HG02588 (cell line): ENCODE data around the gene SH3BP5.

ENCODE experiments used
- ATAC-seq: cut with Tn5 transposase; IDR thresholded peaks from one replicate; pipeline ENCODE4 v1.9.1; 2021; ENCODE audit warnings: mild to moderate bottlenecking, moderate library complexity; ENCODE audit not compliant: unreplicated experiment

SH3BP5 gene

DNA sequence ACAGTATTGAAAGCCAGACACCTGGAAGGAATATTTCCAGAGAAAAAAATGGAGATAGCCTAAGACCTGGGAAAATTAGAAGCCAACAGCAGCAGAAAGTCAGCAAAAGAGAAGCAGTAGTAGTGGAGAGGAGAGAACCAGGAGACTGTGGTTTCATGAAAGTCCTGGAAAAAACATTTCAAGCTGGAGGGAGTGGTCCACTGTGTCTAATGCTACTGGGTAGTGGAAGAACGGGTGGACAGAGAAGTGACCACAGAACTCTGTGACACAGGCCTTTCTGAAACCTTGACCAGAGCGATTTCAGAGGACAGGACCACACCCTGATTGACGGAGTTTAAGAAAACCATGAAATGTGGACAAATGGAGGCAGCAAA, 15.3 kb upstream of the SH3BP5 start:
- ATAC-seq = no peak

DNA sequence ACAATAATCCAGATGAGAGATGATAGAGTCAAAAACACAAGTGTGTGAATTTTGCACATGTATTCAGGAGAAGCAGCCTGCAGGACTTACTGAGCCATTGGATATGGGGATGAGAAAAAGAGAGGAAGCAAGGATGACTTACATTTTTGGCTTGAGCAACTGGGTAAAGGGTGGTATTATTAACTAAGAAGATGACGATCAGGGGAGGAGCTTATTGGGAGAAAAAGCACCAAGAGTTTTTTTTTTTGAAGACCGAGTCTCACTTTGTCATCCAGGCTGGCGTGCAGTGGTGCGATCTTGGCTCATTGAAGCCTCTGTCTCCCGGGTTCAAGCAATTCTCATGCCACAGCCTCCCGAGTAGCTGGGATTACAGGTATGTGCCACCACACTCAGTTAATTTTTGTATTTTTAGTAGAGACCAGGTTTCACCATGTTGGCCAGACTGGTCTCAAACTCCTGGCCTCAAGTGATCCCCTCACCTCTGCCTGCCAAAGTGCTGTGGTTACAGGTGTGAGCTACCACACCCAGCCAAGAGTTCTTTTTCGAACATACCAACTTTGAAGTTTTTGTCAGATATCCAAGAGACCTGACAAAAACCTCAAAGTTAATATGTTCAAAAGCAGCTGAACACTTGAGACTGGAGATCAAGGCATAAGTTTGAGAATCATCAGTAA, 14.8 kb upstream of the SH3BP5 start:
- no peak for ATAC-seq

DNA sequence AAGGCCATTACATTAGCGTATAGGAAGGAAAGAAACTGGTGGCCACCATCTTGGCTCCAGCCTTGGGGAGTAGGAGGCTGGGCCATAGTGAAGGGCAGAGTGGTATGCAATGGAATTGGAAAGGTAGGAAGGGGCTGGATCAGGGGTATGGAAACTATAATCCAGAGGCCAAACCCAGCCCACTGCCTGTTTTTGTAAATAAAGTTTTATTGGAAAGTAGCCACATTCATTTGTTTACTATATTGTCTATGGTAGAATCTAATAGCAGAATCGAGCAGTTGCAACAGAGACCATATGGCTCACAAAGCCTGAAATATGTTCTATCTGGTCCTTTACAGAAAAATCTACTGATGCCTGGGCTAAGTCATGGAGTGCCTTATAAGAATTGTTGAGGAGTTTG, 14.1 kb upstream of the SH3BP5 start:
- no peak for ATAC-seq

GRCh38 chr3:15345608-15346137, 13.3 kb upstream of the SH3BP5 start:
- ATAC-seq = peak; percentile 88

- peak; percentile 25 for ATAC-seq
These were observed 12.8 kb upstream of the SH3BP5 start for GRCh38 chr3:15345066-15345607.

GRCh38 chr3:15342945-15343344, 10.6 kb upstream of the SH3BP5 start:
- no peak for ATAC-seq

DNA sequence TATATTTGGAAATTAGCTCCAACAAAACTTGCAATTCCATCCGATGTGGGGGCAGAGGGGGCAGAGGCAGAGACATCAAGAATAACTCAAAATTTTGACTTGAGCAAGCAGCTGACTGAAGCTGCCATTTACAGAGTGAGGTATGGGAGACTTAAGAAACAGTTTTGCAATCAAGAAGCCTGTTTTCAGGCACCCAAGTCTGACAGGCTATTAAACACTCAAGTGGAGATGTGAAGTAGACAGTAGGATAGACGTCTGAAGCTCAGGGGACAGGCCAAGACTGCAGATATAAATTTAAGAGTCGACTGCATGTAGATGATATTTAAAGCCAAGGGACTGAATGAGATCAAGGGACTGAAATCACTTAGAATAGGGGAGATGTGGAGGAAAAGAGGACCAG, 9.9 kb upstream of the SH3BP5 start:
- no peak for ATAC-seq

DNA sequence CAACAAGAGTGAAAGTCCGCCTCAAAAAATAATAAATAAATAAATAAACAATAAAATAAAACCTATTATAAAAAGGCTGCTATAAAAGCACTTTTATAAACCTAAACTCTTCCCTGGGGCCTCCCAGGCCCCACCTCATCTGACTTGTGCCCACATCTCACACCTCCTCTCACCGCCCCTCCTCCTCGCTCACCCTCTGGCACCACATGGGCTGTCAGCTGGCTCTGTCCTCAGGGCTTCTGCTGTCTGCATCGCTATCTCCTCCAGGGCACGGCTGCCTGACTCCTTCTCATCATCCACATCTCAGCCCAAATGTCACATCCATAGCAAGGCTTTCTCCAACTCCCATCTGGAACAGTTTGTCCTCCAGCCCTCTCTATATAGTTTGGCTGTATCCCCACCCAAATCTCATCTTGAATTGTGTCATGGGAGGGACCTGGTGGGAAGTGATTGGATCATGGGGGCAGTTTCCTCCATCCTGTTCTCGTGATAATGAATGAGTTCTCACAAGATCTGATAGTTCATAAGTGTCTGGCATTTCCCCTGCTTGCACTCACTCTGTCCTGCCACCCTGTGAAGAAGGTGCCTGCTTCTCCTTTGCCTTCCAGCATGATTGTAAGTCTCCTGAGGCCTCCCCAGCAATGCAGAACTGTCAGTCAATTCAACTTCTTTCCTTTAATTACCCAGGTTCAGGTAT, 8.8 kb upstream of the SH3BP5 start:
- no peak for ATAC-seq

GRCh38 chr3:15339786-15340215, 7.4 kb upstream of the SH3BP5 start:
- ATAC-seq = no peak

DNA sequence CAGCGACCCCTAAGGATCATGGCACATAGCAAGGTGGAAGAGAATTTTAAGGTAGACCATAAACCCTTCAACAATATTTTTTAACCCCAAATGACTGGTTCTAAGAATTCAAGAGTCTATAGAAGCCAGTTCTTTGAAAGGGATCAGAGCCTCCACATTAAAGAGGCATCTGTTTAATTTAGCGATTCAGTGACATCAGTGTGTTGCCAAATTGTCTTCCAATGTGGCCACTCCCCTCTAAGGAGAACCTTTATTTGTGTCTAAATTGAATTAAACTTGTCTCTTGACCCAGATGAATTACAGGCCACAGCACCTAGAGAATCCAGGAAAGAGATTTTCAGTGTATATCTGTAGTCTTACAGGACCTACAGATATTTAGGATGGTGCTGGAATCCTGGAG, 6.6 kb upstream of the SH3BP5 start:
- no peak for ATAC-seq

- ATAC-seq = no peak
These were observed 5.6 kb upstream of the SH3BP5 start for GRCh38 chr3:15337963-15338362.

DNA sequence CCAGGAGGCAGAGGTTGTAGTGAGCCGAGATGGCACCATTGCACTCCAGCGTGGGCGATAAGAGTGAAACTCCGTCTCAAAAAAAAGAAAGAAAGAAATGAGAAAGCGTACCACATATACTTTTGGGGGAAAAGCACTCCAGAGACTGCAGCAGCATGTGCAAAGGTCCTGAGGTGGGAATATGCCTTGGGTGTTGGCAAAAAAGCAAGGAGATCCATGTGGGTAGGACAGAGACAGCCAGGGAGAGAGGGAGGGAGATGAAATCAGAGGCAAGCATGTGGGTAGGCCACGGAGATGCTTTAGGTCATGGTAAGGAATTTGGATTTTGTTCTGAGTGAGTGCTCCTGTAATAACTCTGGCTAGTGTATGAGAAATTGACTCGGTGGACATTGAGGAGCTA, 3.7 kb upstream of the SH3BP5 start:
- no peak for ATAC-seq

DNA sequence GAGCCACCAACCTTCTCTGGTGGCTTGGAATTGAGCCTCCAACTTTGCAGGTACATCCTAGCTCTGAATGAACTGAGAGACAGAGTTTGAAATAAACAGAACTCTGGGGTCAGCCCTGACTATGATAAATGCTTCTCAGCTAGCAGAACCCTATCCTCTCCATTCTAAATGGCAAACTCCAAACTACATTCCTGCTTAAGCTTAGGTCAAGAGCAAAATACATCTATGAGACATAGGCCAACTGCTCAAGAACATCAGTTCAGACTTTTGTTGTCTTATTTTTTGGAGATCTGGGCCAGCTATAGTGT, 1.5 kb upstream of the SH3BP5 start:
- ATAC-seq = no peak

DNA sequence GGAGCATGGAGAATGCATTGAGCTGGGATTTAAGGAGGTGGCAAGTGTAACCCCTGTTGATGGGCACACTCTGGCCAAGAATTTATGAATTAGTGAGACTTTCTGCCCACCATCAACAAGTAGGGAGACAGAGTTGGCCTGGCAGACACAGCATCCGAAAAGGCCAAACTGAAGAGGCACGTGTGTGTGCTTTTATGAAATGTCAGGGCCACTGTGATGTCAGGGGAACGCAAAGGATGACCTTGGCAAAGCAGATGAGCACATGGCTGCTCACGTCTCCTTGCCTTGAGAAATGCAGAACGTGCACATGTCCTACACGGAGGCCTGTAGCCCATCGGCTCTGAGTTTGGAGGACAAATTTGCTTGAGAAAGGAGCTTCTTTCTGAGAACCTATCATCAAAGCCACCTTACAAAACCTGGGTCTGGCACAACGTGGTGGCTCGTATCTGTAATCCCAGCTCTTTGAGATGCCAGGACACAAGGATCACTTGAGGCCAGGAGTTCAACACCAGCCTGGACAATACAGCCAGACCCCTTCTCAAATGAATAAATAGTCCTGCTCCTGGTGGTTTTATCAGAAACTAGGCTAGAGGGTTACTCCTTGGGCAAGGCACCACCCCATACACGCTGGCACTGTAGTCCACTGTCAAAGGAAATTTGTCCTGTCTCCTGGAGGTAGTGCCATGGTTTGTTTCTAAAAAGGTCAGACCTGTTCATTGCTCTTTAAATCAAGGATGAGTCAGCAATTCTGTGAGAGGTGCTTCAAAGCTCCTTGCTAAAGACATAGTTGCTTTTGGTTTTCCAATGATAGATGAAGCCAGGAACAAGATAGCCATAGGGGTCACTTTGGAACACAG, 941 bp upstream of the SH3BP5 start:
- no peak for ATAC-seq

GRCh38 chr3:15331606-15332404, 581 bp downstream of the SH3BP5 start:
- ATAC-seq = peak; percentile 35

- ATAC-seq = no peak
These were observed 1.2 kb downstream of the SH3BP5 start for GRCh38 chr3:15331072-15331605.

DNA sequence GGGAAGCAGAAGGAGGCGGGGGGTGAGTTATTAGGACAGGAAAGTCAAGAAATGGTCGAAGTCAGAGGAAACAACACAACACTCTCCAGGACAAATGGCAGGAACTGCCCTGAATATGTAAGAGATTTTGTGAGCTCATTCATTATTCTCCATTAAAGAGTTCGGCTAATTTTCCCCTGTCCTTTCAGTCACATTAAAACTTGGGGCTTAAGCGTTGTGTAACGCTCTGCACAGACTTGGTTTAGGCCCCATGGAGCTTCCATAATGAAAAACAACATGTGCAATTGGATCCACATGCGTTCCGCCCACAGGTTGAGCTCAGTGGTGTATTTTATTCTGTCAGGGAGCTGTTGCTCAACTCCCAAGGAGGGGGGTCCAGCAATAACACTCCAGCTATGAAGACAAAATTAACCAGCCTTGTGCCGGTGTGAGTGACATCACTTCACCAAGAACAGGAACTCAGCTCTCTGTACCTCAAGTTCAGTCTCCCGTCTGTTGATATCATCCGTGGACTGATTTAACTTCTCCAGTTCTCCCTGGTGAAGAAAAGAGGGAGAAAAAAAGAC, 2.3 kb downstream of the SH3BP5 start:
- ATAC-seq = no peak

- no peak for ATAC-seq
These were observed 3.1 kb downstream of the SH3BP5 start for GRCh38 chr3:15329046-15330005.

- peak; percentile 28 for ATAC-seq
These were observed 4.4 kb downstream of the SH3BP5 start for GRCh38 chr3:15327941-15328340.
